GM12891 (cell line): ENCODE data around the gene SKOR1.

Experiments used
- POLR2A ChIP-seq: IDR thresholded peaks from 2 replicates; pipeline ENCODE4 v1.6.1; 2011; ENCODE audit warnings: low read depth, low read length, control low read depth
- POLR2AphosphoS5 ChIP-seq: IDR thresholded peaks from 2 replicates; pipeline ENCODE4 v1.6.1; 2011; ENCODE audit warnings: low read depth, low read length, control low read depth
- TAF1 ChIP-seq: IDR thresholded peaks from 2 replicates; pipeline ENCODE4 v1.6.1; 2011; ENCODE audit warnings: low read depth, low read length, control low read depth

GRCh38 chr15:67781907-67782690, 43.2 kb upstream of the SKOR1 start:
- no peak for TF ChIP-seq TAF1
- no peak for TF ChIP-seq POLR2AphosphoS5
- no peak for TF ChIP-seq POLR2A
